HCT116 (cell line): Measurements from ENCODE around the gene VEGFA. TPM values are rescaled to one million over a fixed set of nuclear protein-coding genes. Genes with fewer than 3 reads are reported as not detected.

Source experiments
- ATAC-seq: fragments of 200-7000 bp; cut with Tn5 transposase; 2 replicates; pipeline ENCODE4 v1.9.1; 2020; ENCODE audit warnings: mild to moderate bottlenecking, moderate library complexity
- BruUV-seq: library from RNA; stranded (reverse); fragments of 400-500 nt; replicated peaks from 2 replicates; lab custom pipeline; 2021; lab: Mats Ljungman, UMichigan
- CTCF ChIA-PET: fragments of 300-600 bp; sonication (Branson Sonifier 250); formaldehyde crosslinking; loops from one replicate; lab custom pipeline; 2021; ENCODE audit warnings: antibody characterized with exemption; lab: Charles Lee
- POLR2A ChIA-PET: fragments of 300-600, 350-600 bp; sonication (Branson Sonifier 250); formaldehyde crosslinking; loops from one replicate; lab custom pipeline; 2021; ENCODE audit warnings: antibody characterized with exemption; lab: Charles Lee
- RAD21 ChIA-PET, 2 experiments: fragments of 300-600 bp; sonication (Branson Sonifier 250); formaldehyde crosslinking; loops; one replicate each; lab custom pipeline; 2023; ENCODE audit warnings: low total read pairs in 2 of 2; ENCODE audit not compliant: uncharacterized antibody in 2 of 2, unreplicated experiment in 2 of 2, low non-redundant PET in 1 of 2; lab: Charles Lee
- DNase-seq: peaks from one replicate; pipeline ENCODE4 v3.0.0-alpha.2; 2010; ENCODE audit warnings: low read depth, low spot score
- H2AFZ ChIP-seq: fragments of 200-600 bp; shearing (Covaris generic), sonication (generic); 2 replicates; pipeline ENCODE4 v1.6.1; 2017; ENCODE audit warnings: low read depth, mixed run types, mixed read lengths, antibody characterized with exemption, low read length; ENCODE audit not compliant: poor library complexity, severe bottlenecking
- H3K27ac ChIP-seq: 2 replicates; pipeline ENCODE4 v1.5.1; 2012; ENCODE audit warnings: low read depth, low read length
- H3K27me3 ChIP-seq: fragments of 200-600 bp; sonication (generic); 2 replicates; pipeline ENCODE4 v1.6.1; 2016; ENCODE audit warnings: mixed run types, low read length, mixed read lengths; ENCODE audit not compliant: insufficient read depth
- H3K36me3 ChIP-seq, 2 experiments: fragments of 200-500 bp in 1 of 2; fragments of 200-600 bp in 1 of 2; sonication (Bioruptor generic) in 1 of 2; sonication (generic) in 1 of 2; 2 replicates each; pipeline versions ENCODE4 v1.5.1 to v1.6.1; 2014 to 2016; ENCODE audit warnings: low read length in 2 of 2, inconsistent platforms in 1 of 2, mixed read lengths in 1 of 2, mixed run types in 1 of 2; ENCODE audit not compliant: insufficient read depth in 2 of 2, control insufficient read depth in 1 of 2
- H3K4me1 ChIP-seq, 2 experiments: fragments of 200-600 bp in 1 of 2; sonication (generic) in 1 of 2; 2 replicates each; pipeline versions ENCODE4 v1.5.1 to v1.6.1; 2012 to 2017; ENCODE audit warnings: low read length in 2 of 2, inconsistent platforms in 1 of 2, mild to moderate bottlenecking in 1 of 2, mixed read lengths in 1 of 2, mixed run types in 1 of 2, moderate library complexity in 1 of 2; ENCODE audit not compliant: insufficient read depth in 2 of 2, control insufficient read depth in 1 of 2
- H3K4me2 ChIP-seq: fragments of 200-600 bp; sonication (generic); 2 replicates; pipeline ENCODE4 v1.6.1; 2017; ENCODE audit warnings: mixed run types, low read length, mixed read lengths
- H3K4me3 ChIP-seq, 2 experiments: fragments of 200-600 bp in 1 of 2; sonication (generic) in 1 of 2; replicated peaks in 1 of 2; 2 replicates each; pipeline ENCODE4 v1.5.1; 2011 to 2016; ENCODE audit warnings: low read length in 2 of 2, control low read depth in 1 of 2, low read depth in 1 of 2, mild to moderate bottlenecking in 1 of 2, mixed read lengths in 1 of 2, mixed run types in 1 of 2
- H3K79me2 ChIP-seq: fragments of 200-600 bp; sonication (generic); 2 replicates; pipeline ENCODE4 v1.6.1; 2017; ENCODE audit warnings: mild to moderate bottlenecking, mixed run types, low read length, moderate library complexity, mixed read lengths; ENCODE audit not compliant: insufficient read depth
- H3K9ac ChIP-seq: fragments of 200-600 bp; sonication (generic); 2 replicates; pipeline ENCODE4 v1.6.1; 2016; ENCODE audit warnings: low read length, mixed read lengths
- H3K9me2 ChIP-seq: fragments of 200-600 bp; sonication (generic), shearing (Covaris generic); 2 replicates; pipeline ENCODE4 v1.6.1; 2017; ENCODE audit warnings: mixed run types, mild to moderate bottlenecking, moderate library complexity; ENCODE audit not compliant: insufficient read depth
- H3K9me3 ChIP-seq, 2 experiments: fragments of 200-500 bp in 1 of 2; fragments of 200-600 bp in 1 of 2; sonication (Bioruptor generic) in 1 of 2; sonication (generic) in 1 of 2; 2 replicates each; pipeline ENCODE4 v1.6.1; 2014 to 2017; ENCODE audit warnings: low read length in 2 of 2, mixed read lengths in 2 of 2, inconsistent platforms in 1 of 2, low read depth in 1 of 2, mild to moderate bottlenecking in 1 of 2, mixed run types in 1 of 2, moderate library complexity in 1 of 2; ENCODE audit not compliant: control insufficient read depth in 1 of 2, insufficient read depth in 1 of 2
- H4K20me1 ChIP-seq: fragments of 200-600 bp; sonication (generic), shearing (Covaris generic); 2 replicates; pipeline ENCODE4 v1.6.1; 2017; ENCODE audit warnings: mixed run types, mild to moderate bottlenecking, moderate library complexity; ENCODE audit not compliant: insufficient read depth
- CEBPB ChIP-seq: IDR thresholded peaks from 2 replicates; pipeline ENCODE4 v1.6.1; 2012; ENCODE audit warnings: low read depth
- EGR1 ChIP-seq: IDR thresholded peaks from 2 replicates; pipeline ENCODE4 v1.6.1; 2012; ENCODE audit warnings: low read depth
- EZH2 ChIP-seq: fragments of 200-600 bp; sonication (generic); IDR thresholded peaks from 2 replicates; pipeline ENCODE4 v1.6.1; 2017; ENCODE audit warnings: antibody characterized with exemption, mixed run types
- EZH2phosphoT487 ChIP-seq: fragments of 200-600 bp; IDR thresholded peaks from 2 replicates; pipeline ENCODE4 v1.6.1; 2018; ENCODE audit warnings: antibody characterized with exemption, borderline replicate concordance
- POLR2AphosphoS5 ChIP-seq: IDR thresholded peaks from 2 replicates; pipeline ENCODE4 v1.6.1; 2011; ENCODE audit warnings: mild to moderate bottlenecking, low read depth, low read length, moderate library complexity
- RAD21 ChIP-seq: IDR thresholded peaks from 2 replicates; pipeline ENCODE4 v1.6.1; 2012; ENCODE audit warnings: low read depth, mild to moderate bottlenecking
- SRF ChIP-seq: IDR thresholded peaks from 2 replicates; pipeline ENCODE4 v1.6.1; 2012; ENCODE audit warnings: low read depth
- TCF7L2 ChIP-seq: IDR thresholded peaks from 2 replicates; pipeline ENCODE4 v1.7.0; 2011; ENCODE audit warnings: borderline replicate concordance, inconsistent platforms; ENCODE audit not compliant: insufficient read depth, insufficient read length; ENCODE audit errors: extremely low read depth
- intact Hi-C: fragments of 100-400 bp; cut with micrococcal nuclease; formaldehyde crosslinking; loops from 2 replicates; pipeline ENCODE4 v1.10.0; 2022
- total RNA-seq: library from RNA; stranded (reverse); gene quantifications from one replicate; pipeline ENCODE4 v1.2.1, GENCODE V29; 2021; ENCODE audit not compliant: unreplicated experiment
- TF ChIP-seq, protein P1 (sequence below): IDR thresholded peaks from 2 replicates; pipeline ENCODE4 v1.6.1; 2012
- TF ChIP-seq, protein P2 (sequence below): IDR thresholded peaks from 2 replicates; pipeline ENCODE4 v1.6.1; 2011; ENCODE audit warnings: mild to moderate bottlenecking, low read length, moderate library complexity; ENCODE audit not compliant: insufficient replicate concordance; ENCODE audit errors: extremely low read depth

The VEGFA gene
- total RNA-seq, 1 experiment from 2014 or later: 112 TPM

DNA sequence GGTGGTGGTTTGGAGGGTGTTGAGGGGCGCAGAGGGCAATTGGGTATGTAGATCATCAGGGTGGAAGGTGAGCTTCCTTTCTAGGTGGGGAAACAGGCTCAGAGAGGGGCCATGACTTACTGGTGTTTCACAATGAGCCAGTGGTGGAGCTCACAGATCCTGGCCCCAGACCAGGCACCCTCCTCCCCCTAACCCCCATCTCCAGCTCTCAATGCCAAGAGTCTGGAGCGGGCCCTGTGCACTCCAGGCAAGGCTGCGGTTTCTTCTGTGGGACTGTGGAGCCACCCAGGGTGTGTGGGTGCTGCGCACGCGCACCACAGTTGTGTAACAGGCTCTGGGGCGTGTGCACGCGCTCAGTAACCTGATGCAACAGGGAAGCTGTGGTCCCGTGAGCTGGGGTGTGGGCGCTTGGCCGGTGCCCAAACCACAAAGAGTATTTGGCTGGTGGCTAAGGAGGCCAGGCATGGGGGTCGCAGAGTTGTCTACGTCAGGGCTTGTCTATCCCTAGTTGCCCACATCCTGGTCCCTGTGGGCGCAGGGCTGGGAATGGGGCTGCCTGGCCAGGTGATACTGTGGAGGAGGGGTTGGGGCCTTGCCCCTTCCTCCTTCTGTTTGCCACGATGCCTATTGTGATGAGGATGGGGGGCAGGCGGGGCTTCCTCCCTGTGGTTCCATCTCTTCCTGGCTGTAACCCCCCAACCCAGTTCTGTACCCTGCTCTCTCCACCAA lies 44.9 kb upstream of the VEGFA start:
- H3K9ac ChIP-seq: no peak overlapping the region
- no peaks in the 10 kb centered on the region for H4K20me1 ChIP-seq
- H3K27me3 ChIP-seq: no peaks in the 10 kb centered on the region
- no peaks in the 10 kb centered on the region for H3K9me3 ChIP-seq
- no peaks in the 10 kb centered on the region for H3K36me3 ChIP-seq
- ChIA-PET CTCF (interaction anchor here (1.3 to 2.0 kb wide), 3 partner anchors 22 to 354 kb away, joined by 3 to 14 read pairs (median 11); no protein-coding TSS in a partner anchor), POLR2A (interaction anchor here (0.6 to 2.0 kb wide), 3 partner anchors 23 to 354 kb away, joined by 3 to 9 read pairs (median 4); partner anchors contain the start of gene VEGFA), RAD21 (interaction anchor here (0.7 to 1.6 kb wide), 5 partner anchors 9 to 354 kb away, joined by 3 to 4 read pairs (median 3); no protein-coding TSS in a partner anchor)
- H3K27ac ChIP-seq: peak overlapping the region; percentile 19; the same call in 1 of the 2 replicates
- intact Hi-C loops: loop anchor here (1.0 to 2.0 kb wide), 2 partner anchors 226 to 349 kb away; no protein-coding TSS in a partner anchor
- no peaks in the 10 kb centered on the region for H3K79me2 ChIP-seq
- peak; percentile 68 for ATAC-seq
- no peaks in the 10 kb centered on the region for H3K9me2 ChIP-seq
- H3K4me1 ChIP-seq: peaks cover 23 to 27% of the 10 kb centered on the region in 2 experiments
- DNase-seq: peak; percentile 26
- BruUV-seq: no TSS peak
- no peak overlapping the region for H3K4me3 ChIP-seq
- TF ChIP-seq EZH2 (no peak), POLR2AphosphoS5 (0 out of 2 replicates have a peak, but pooled peaks have one; percentile 36), EZH2phosphoT487 (no peak), CEBPB (peak; percentile 94), RAD21 (peak; percentile 11; the same call in 1 of the 2 replicates), EGR1 (peak; percentile 62), TCF7L2 (no peak), SRF (0 out of 2 replicates have a peak, but pooled peaks have one; percentile 23)
- TF ChIP-seq, protein P1, sequence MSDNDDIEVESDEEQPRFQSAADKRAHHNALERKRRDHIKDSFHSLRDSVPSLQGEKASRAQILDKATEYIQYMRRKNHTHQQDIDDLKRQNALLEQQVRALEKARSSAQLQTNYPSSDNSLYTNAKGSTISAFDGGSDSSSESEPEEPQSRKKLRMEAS: peak; percentile 77
- TF ChIP-seq, protein P2, sequence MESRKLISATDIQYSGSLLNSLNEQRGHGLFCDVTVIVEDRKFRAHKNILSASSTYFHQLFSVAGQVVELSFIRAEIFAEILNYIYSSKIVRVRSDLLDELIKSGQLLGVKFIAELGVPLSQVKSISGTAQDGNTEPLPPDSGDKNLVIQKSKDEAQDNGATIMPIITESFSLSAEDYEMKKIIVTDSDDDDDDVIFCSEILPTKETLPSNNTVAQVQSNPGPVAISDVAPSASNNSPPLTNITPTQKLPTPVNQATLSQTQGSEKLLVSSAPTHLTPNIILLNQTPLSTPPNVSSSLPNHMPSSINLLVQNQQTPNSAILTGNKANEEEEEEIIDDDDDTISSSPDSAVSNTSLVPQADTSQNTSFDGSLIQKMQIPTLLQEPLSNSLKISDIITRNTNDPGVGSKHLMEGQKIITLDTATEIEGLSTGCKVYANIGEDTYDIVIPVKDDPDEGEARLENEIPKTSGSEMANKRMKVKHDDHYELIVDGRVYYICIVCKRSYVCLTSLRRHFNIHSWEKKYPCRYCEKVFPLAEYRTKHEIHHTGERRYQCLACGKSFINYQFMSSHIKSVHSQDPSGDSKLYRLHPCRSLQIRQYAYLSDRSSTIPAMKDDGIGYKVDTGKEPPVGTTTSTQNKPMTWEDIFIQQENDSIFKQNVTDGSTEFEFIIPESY: peak; percentile 62
- peak overlapping the region; percentile 52 for H3K4me2 ChIP-seq
- H2AFZ ChIP-seq: no peak overlapping the region
